GM21786 (cell line): ENCODE measurements around the gene TEX261.
A peak's percentile ranks its signal among the peaks of the same experiment; 100 is the strongest.

ENCODE experiments used
- ATAC-seq: cut with Tn5 transposase; IDR thresholded peaks from one replicate; pipeline ENCODE4 v1.9.1; 2021; ENCODE audit not compliant: unreplicated experiment

Gene TEX261

DNA sequence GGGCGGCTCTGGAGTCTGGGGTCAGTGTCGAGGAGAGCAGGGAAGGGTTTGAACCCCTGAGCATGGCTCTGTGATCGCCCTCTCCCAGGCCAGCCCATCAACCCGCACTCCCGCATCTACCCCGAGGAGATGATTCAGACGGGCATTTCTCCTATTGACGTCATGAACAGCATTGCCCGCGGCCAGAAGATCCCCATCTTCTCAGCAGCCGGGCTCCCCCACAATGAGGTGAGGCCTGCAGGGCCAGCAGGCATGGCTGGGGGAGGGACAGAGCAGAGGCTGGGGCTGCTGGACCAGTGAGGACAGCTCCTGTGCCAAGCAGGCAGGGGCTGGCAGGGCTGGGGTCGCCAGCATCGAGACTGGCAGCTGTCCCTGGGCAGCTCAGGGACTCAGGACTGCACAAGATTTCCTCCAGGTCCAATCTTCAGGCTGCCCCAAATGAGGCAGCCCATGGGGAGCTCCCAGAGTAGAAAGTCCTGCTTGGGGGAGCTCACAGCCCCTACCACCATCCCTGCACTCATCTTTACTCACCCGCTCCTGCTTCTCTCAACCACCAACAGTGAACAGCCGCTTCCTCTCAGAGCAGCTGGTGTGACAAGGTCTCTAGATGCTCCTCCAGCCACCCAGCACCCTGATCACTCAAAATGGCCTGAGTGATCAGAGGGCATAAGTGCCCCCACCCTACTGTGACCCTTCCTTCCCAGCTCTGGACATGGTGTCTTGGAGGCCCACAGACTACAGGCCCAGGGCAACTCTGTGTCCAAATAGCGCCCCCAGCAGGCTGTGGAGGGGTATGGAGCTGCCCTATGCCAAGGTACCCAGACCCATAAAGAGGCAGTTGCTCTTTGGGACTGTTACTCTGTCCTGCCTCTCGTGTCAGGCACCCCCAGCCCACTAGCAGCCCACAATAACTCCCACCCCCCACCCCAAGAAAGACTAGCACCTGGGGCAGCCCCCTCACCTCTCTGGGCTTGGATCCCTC is 34.5 kb downstream of the TEX261 start:
- no peak for ATAC-seq

DNA sequence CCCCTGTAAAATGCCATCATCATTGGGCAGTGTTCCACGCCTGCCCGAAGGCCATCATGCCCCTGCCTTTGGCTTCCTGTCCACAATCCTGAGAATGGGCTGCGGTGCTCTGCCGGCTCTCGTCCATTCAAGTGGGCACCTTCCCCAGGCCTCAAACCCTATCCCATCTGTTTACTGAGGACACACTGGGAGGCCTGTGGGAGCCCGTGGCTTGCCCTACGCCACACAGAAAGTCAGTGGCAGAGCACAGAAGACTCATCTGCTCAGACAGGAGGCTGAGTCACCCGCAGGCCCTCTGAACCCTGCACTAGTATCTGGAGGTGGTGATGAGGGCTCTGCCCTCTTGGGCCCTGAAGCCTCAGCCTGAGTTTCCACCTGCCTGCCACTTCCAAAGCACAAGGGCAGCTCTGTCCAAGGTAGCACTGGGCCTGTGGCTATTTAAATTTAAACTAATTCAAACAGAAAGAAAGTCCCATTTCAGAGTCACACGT is 35.4 kb downstream of the TEX261 start:
- no peak for ATAC-seq

DNA sequence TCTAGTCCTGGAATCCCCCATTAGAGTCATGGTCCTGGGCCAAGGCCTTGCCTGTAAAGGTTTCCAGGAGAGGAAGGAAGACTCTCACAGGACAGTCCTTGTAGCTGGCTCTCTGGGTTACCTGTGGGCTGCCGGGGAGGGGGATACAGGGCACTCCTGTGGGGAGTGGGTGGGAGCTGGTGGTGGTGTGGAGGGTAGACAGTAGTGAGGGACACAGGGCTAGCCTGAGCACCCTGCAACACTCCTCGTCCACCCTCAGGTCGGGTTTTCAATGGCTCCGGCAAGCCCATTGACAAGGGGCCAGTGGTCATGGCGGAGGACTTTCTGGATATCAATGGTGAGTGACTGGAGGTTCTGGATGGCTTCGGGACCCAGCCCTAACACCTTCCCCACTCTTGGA is 35.9 kb downstream of the TEX261 start:
- ATAC-seq, result no peak

DNA sequence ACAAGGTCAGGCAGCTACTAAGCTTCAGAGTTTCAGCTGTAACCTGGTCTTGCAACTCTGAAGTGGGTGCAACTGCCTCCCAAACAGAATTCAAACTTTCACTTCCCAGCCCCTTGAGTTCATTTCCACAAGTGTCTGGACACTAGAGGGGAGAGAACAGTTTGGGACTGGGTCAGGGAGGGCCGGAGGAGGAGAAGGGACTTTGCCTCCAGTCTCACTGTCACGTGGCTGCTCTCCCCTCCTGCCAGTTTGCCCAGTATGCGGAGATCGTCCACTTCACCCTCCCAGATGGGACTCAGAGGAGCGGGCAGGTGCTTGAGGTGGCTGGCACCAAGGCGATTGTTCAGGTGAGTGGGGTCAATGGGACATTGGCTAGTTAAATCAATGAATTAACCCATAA is 36.9 kb downstream of the TEX261 start:
- no peak for ATAC-seq

DNA sequence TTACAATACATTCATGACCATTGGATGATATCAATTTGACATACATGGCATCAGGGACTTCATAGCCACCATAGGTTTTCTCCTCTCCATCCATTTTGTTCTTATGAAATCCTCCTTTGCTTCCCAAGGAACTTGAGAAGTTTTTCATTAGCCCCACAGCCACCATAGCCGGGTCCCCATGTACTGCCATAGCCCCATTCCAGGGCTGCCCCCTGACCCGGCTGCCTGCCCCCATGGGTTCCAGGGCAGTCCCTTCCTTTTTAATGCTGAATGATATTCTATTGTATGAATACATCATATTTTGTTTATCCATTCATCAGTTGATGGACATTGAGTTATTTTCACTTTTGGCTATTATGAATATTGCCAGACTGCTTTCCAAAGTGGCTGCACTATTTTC is 38.5 kb downstream of the TEX261 start:
- no peak for ATAC-seq

DNA sequence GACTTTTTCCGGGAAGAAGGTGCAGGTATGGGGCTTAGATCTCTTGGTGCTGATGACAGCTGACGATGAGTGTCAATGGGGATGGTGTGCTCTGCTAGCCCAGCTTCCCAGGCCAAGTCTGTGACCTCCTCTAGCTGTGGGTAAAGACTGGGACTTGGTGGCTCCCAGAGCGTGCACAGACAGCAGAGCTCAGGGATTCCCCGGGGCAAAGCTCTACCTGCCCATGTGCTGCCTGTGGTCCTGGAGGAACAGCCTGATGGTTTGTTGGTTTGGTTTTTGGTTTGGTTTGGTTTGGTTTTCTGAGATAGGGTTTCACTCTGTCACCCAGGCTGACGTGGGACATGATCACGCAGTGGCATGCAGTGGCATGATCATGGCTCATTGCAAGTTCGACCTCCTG is 39.8 kb downstream of the TEX261 start:
- no peak for ATAC-seq

DNA sequence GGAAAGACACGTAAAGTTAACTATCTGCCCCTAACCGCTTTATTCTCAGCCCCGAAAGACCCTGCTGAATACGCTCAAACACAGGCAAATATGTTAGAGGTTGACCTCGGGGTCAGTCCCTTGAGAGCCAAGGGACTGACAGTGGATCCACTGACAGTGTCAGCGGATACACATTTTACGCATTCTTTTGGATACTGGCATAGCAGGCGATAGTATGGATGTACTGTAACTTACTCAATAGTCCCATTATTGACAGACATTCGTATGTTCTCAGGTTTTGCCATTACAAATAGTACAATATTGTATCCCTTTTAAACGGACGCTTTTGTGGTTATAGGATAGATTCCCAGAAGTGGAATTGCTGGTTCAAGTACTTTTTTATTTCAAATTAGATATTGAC is 45.6 kb downstream of the TEX261 start:
- no peak for ATAC-seq

DNA sequence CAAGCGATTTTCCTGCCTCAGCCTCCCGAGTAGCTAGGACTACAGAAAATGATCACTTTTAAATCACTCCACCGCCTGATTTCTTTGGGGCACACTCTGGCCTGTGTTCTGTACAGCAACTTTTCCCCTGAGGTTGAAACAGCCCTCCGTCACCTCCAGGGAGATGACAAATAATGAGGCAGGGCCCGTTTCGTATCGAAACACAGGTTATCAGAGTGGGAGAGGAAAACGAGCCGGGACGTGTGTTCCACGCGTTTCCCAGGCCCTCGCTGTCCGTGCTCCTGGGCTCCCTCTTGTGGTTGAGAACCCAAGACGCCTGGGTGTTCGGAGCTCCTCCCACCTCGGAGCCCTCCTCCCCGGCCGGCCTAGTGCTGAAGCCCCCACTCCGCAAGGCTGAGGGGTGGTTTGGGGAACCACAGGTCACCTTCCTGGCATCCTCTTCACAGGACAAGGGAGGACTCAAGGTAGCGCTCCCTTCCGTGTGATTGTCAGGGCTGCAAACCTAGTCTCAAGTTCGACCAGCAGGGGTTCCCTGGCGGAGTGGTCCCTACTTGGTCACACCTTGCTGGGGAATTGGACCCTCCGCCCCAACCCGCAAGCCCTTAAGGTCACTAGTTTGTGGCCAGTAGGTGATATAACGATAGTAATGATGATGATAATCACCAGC is 46.2 kb downstream of the TEX261 start:
- peak; percentile 84 for ATAC-seq

DNA sequence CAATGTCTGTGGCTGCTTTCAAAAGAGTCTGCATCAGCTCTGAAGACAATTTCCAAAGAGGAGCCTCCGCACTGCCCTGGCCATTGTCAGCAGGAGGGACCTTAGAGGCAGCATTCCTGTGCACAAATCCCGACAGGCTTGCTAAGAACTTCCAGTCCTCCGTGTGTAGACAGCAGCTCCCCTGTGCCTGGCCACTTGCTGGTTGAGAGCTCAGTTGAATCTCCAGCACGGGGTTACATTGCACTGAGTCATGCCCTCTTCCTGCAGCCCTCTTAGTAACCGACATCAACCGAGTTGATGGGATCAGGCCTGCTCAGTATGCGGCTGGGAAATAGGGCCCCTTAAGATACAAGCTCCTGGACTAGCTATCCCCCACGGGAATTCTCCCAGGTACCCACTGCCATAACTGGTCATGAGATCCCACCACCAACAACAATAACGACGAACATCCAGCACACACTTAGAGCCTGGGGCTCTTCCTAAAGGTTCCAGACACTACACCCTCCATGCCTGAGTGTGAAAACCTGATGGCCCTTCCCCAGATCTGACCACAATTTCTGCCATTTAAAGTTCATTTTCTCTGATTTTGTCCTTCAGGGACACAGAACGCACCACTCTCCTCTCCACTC is 47.0 kb downstream of the TEX261 start:
- no peak for ATAC-seq

DNA sequence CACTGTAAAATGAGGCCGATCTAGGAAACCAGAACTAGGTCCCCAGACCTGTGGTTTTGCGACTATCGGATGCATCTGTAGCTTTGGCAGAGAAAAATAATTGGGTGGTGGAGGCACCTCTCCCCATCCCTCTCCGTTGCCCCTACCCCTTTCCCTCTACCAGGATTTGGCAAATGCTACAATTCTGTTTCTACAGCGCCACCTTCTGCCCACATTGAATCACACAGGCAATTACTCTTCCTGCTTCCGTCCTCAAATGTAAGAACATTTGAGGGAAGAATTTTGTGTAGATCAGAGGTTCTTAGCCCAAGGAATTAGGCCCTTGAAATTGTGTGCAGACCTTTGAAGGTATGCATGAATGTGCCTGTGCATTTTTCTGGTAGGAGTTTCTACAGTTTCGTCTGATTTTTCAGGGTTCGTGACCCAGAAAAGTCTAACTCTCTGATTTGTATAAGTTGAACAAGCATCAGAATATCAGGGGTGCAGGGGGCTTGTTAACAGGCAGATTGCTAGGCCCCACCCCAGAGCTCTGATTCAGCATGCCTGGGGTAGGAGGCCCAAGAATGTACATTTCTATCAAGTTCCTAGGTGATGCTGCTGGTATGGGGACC is 47.7 kb downstream of the TEX261 start:
- no peak for ATAC-seq

DNA sequence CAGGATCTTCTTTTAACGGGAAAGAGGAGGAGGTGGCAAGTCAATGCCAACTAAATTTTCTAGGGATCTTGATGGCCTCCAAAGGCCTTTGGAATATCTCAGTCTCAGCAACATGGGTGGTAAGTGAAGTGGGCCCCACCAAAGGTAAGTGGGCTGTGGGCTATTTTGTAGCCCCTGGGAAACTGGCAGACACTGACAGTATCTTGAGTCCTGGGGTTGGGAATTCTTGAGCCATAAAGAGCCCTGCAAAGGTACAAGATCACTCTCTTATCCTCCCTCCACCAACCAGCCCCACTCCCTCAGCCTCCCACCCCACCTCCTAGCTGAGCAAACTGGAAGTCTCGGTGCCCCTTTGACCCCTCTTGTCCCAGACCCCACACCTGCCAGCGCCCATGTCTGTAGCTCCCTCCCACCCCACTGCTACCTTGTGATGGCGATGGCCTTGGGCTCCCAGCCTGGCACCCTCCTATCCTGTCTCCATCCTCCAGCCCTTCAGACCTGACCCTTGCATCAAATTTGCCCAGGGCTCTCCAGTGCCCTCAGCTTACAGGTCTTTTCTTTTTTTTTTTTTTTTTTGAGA is 50.5 kb downstream of the TEX261 start:
- no peak for ATAC-seq

DNA sequence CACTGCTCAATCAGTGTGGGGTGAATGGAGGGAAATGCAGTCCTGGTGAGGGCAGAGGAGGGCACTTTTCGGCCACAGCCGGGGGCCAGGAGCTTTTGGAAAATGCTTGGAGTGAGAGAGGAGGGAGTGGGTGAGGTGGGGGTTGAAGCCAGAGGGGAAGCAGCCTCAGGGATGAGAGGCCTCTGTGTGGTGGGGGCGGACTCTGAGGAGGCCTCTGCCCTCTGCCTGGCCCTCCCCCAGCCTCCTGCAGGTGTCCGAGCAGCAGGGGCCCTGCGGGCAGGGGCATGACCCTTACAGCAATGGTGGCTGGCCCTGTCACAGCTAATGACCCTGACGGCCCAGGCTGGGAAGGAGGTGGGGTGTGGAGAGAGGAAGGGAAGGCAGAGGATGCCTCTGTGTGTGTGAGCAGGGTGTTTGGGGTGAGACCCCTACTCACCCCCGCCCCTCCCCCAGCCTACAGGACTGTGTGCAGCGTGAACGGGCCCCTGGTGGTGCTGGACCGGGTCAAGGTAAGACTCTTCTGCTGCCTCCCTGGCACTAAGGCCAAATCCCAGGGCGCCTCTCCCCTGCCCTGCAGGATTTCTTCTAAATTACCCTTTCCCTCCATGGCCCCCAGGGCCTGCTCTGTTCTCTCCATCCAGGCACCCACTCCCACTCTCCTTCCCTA is 51.3 kb downstream of the TEX261 start:
- ATAC-seq, result no peak

DNA sequence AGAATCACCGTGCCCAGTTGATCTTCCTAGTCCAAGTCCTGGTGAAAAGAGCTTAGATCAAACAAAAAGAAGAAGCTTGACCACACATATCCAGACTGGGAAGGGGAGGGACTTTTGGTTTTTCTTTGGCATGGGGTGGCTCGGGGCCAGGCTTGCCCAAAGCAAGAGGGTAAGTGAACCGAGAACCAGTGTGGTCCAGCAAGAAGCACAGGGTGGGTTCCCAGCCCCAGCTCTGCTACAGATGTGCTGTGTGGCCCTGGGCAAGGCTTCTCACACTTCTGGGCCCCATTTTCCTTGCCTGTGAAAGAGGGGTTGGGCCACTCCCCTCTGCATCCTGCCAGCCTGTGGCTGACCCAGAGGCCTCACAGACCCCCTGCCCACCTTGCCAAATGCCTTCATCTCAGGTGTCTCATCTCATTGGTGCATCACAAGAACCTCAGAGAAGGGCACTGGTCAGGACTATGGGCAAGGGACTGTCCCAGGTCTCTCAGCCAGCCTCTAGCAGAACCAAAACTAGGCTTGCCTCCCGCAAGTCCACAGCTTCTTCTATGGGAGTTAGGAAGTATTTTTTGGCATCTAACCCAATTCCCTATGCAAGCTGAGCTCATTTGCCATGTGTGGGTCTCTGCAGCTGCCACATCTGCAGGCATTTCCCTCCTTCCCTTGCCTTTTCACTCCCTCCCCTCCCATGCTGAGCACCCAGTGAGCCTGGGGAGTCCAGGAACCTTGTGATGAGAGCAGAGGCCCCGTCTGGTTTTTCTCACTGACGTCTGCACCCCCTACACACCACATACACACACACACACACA is 52.1 kb downstream of the TEX261 start:
- no peak for ATAC-seq

DNA sequence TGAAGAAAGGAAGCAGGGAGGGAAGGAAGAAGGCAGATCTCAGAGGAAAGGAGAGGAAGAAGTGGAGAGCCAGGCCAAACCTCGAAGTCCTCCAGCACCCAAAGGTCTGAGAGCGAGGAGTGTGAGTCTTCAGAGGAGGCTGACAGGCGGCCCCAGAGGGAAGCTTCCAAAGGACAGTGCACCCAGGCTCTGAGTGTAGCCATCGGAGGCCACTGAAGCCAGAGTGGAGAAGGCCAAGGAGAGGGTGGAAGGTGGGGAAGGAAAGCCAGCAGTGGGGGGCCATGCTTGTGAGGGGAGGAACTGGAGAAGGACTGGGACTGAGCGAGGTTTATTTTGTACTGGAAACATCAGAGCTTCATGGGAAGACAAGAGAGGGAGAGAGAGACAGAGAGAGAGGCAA is 53.0 kb downstream of the TEX261 start:
- ATAC-seq, result no peak

DNA sequence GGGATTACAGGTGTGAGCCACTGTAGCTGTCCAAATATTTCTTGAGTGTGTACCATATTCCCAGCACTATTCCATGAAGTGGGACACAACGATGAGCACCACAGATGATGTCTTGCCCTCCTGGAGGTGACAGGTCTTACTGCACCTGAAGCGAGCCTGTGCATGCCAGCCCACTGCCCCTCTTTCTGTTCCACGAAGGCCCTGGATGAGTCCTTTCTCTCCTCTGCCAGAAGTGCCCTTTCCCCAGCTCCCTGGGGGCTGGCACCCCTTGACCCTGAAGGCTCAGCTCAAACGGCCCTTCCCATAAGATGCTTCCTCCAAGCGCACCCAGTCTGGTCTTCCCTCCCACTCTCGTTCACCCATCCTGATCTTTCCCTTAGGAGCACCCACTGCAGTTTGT is 53.5 kb downstream of the TEX261 start:
- no peak for ATAC-seq

DNA sequence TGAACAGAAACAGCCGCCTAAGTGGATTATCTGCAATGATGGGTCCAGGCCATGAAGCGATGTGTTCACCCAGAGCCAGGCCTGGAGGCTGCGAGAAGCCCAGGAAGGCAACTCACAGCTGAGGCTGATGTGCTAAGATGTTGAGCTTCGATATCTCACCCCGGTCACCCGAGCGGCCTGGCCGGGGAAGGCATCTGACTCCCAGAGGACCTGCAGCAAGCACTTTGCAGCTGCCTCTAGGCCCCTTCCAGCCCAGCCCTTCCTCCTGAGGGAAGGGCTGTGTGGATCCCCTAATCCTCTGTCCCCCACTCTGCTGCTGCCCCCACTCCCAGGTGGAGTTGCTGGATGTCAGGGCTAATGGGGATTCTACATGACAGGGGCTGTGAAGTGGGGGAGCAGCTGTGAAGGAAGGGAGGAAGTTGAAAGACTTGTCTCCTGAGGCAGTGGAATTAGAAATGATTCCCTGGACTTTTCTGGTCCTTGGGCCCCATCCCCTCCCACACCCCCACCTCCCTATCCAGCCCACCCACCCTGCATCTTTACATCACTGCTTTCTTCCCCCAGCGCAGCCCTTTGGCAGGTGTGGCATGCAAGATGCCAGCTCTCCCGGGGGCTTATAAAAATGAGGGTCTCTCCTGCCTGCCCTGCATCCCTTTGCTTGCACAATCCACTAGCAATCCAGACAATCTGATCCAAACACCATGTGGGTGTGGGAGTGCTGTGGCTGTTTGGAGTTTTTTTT is 54.7 kb downstream of the TEX261 start:
- no peak for ATAC-seq

DNA sequence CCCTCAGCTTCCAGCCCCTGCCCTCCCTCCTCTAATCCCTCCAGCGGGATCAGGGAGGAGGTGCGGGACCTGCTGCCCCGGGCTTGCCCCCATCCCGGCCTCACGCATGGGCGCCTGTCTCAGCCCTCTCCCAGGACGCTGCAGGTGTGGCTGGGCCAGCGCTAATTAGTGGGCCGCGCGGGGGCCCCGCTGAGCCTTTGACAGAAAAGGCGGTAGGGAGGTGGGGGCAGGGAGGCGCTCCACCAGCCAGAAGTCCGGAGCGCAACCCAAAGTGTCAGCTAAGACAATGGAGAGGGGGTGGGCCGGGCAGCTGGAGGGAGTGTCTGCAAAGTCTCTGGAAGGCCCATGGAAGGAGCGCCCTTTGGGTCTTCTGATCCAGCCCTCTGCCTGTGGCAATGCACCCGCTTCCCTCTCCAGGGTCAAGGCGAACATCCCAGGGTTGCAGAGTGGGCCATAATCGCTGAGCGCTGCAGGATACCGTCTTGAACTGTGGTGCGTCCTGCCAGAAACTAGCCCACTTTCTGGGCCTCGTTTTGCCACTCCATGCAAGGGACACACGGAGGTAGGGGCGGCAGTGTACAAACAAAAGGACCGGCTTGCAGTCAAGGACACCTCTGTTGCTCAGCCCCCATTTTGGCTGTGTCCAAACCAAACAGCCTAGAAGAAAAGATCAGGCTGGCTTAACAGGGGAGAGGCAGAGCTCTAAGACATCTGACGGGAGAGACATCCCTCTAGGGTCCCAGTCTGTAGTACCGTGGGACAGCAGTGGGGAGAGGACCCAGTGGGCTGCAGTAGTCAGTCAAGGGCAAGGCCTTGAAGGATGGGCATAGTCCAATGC is 55.5 kb downstream of the TEX261 start:
- no peak for ATAC-seq

DNA sequence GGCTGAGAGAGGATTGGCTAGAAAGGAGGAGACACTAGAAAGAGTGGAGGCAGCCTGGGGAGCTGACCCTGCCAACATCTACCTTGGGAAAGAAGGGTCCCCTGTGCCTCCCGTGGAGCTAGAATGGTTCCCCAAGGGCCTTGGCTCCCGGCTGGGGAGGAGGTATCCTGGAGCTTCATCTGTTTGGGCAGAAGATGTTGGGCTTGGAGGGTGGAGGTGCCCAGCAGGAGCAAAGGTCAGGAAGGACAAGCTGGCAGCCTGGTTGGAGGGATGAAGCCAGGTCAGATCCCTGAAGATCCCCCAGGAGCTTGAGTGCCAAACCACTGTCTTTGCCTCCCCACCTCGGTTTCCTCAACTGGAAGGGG is 56.1 kb downstream of the TEX261 start:
- ATAC-seq, result no peak
